ENCODE measurements around the gene PEBP1.
A peak's percentile ranks its signal among the peaks of the same experiment; 100 is the strongest.
"Not testable (repeated sequence)": the region's sequence is repeated elsewhere in the genome, so short reads cannot be mapped to it uniquely, and the experiment has no call there.

Gene PEBP1

GRCh38 chr12:118107011-118107410 lies 28.9 kb upstream of the PEBP1 start:
- Histone ChIP-seq H3K27ac (ENCODE audit: low read depth, low read length) (no peak overlapping the region), H3K4me1 (ENCODE audit: control insufficient read depth, insufficient read depth, low read length, unreplicated experiment) (peaks cover 6% of the 10 kb centered on the region), H2AFZ (ENCODE audit: low read length, unreplicated experiment) (no peak overlapping the region), H3K79me2 (ENCODE audit: control insufficient read depth, insufficient read depth, low read length, unreplicated experiment) (no peaks in the 10 kb centered on the region), H3K36me3 (ENCODE audit: insufficient read depth, low read length) (no peaks in the 10 kb centered on the region), H3K27me3 (ENCODE audit: insufficient read depth, low read length) (no peaks in the 10 kb centered on the region), H3K4me3 (ENCODE audit: low read depth, low read length) (no peak overlapping the region)

GRCh38 chr12:118107694-118108093 lies 28.2 kb upstream of the PEBP1 start:
- Histone ChIP-seq H2AFZ (ENCODE audit: low read length, unreplicated experiment) (no peak overlapping the region), H3K4me1 (ENCODE audit: control insufficient read depth, insufficient read depth, low read length, unreplicated experiment) (no peaks in the 10 kb centered on the region), H3K36me3 (ENCODE audit: insufficient read depth, low read length) (no peaks in the 10 kb centered on the region), H3K27me3 (ENCODE audit: insufficient read depth, low read length) (no peaks in the 10 kb centered on the region), H3K4me3 (ENCODE audit: low read depth, low read length) (no peak overlapping the region), H3K79me2 (ENCODE audit: control insufficient read depth, insufficient read depth, low read length, unreplicated experiment) (no peaks in the 10 kb centered on the region), H3K27ac (ENCODE audit: low read depth, low read length) (no peak overlapping the region)

GRCh38 chr12:118109088-118109487 lies 26.8 kb upstream of the PEBP1 start:
- no peak overlapping the region for H3K27ac ChIP-seq (ENCODE audit: low read depth, low read length)
- no peaks in the 10 kb centered on the region for H3K79me2 ChIP-seq (ENCODE audit: control insufficient read depth, insufficient read depth, low read length, unreplicated experiment)
- no peak overlapping the region for H2AFZ ChIP-seq (ENCODE audit: low read length, unreplicated experiment)
- no peaks in the 10 kb centered on the region for H3K27me3 ChIP-seq (ENCODE audit: insufficient read depth, low read length)
- no peaks in the 10 kb centered on the region for H3K36me3 ChIP-seq (ENCODE audit: insufficient read depth, low read length)
- H3K4me1 ChIP-seq (ENCODE audit: control insufficient read depth, insufficient read depth, low read length, unreplicated experiment), result no peaks in the 10 kb centered on the region
- no peak overlapping the region for H3K4me3 ChIP-seq (ENCODE audit: low read depth, low read length)

- Histone ChIP-seq H3K79me2 (ENCODE audit: control insufficient read depth, insufficient read depth, low read length, unreplicated experiment) (no peaks in the 10 kb centered on the region), H3K36me3 (ENCODE audit: insufficient read depth, low read length) (no peaks in the 10 kb centered on the region), H3K4me3 (ENCODE audit: low read depth, low read length) (no peak overlapping the region), H3K4me1 (ENCODE audit: control insufficient read depth, insufficient read depth, low read length, unreplicated experiment) (peaks cover 9% of the 10 kb centered on the region), H3K27me3 (ENCODE audit: insufficient read depth, low read length) (no peaks in the 10 kb centered on the region), H3K27ac (ENCODE audit: low read depth, low read length) (no peak overlapping the region), H2AFZ (ENCODE audit: low read length, unreplicated experiment) (no peak overlapping the region)
Observed at GRCh38 chr12:118119449-118119879, 16.5 kb upstream of the PEBP1 start.

- Histone ChIP-seq H2AFZ (ENCODE audit: low read length, unreplicated experiment) (peak overlapping the region; percentile 59), H3K27ac (ENCODE audit: low read depth, low read length) (peak overlapping the region; percentile 69; the same call in 1 of the 2 replicates), H3K79me2 (ENCODE audit: control insufficient read depth, insufficient read depth, low read length, unreplicated experiment) (no peaks in the 10 kb centered on the region)
Observed at GRCh38 chr12:118120579-118121363, 15.2 kb upstream of the PEBP1 start.

GRCh38 chr12:118122264-118122663 lies 13.7 kb upstream of the PEBP1 start:
- no peak overlapping the region for H3K4me3 ChIP-seq (ENCODE audit: low read depth, low read length)
- H3K79me2 ChIP-seq (ENCODE audit: control insufficient read depth, insufficient read depth, low read length, unreplicated experiment), result peaks cover 2% of the 10 kb centered on the region
- H3K27ac ChIP-seq (ENCODE audit: low read depth, low read length), result no peak overlapping the region
- peaks cover 5% of the 10 kb centered on the region for H3K4me1 ChIP-seq (ENCODE audit: control insufficient read depth, insufficient read depth, low read length, unreplicated experiment)
- no peaks in the 10 kb centered on the region for H3K36me3 ChIP-seq (ENCODE audit: insufficient read depth, low read length)
- H2AFZ ChIP-seq (ENCODE audit: low read length, unreplicated experiment), result no peak overlapping the region
- H3K27me3 ChIP-seq (ENCODE audit: insufficient read depth, low read length), result no peaks in the 10 kb centered on the region

More at GRCh38 chr12:118120579-118121363, 15.2 kb upstream of the PEBP1 start:
- no peaks in the 10 kb centered on the region for H3K27me3 ChIP-seq (ENCODE audit: insufficient read depth, low read length)
- H3K4me1 ChIP-seq (ENCODE audit: control insufficient read depth, insufficient read depth, low read length, unreplicated experiment), result peaks cover 9% of the 10 kb centered on the region
- no peak overlapping the region for H3K4me3 ChIP-seq (ENCODE audit: low read depth, low read length)
- H3K36me3 ChIP-seq (ENCODE audit: insufficient read depth, low read length), result no peaks in the 10 kb centered on the region

GRCh38 chr12:118124333-118124874 lies 11.5 kb upstream of the PEBP1 start:
- no peaks in the 10 kb centered on the region for H3K27me3 ChIP-seq (ENCODE audit: insufficient read depth, low read length)
- H2AFZ ChIP-seq (ENCODE audit: low read length, unreplicated experiment), result no peak overlapping the region
- no peak overlapping the region for H3K4me3 ChIP-seq (ENCODE audit: low read depth, low read length)
- no peaks in the 10 kb centered on the region for H3K36me3 ChIP-seq (ENCODE audit: insufficient read depth, low read length)
- H3K4me1 ChIP-seq (ENCODE audit: control insufficient read depth, insufficient read depth, low read length, unreplicated experiment), result peaks cover 5% of the 10 kb centered on the region
- no peak overlapping the region for H3K27ac ChIP-seq (ENCODE audit: low read depth, low read length)
- peaks cover 3% of the 10 kb centered on the region for H3K79me2 ChIP-seq (ENCODE audit: control insufficient read depth, insufficient read depth, low read length, unreplicated experiment)

GRCh38 chr12:118125743-118126118 lies 10.2 kb upstream of the PEBP1 start:
- Histone ChIP-seq H3K4me3 (ENCODE audit: low read depth, low read length) (no peak overlapping the region), H3K79me2 (ENCODE audit: control insufficient read depth, insufficient read depth, low read length, unreplicated experiment) (peaks cover 3% of the 10 kb centered on the region), H3K36me3 (ENCODE audit: insufficient read depth, low read length) (no peaks in the 10 kb centered on the region), H2AFZ (ENCODE audit: low read length, unreplicated experiment) (no peak overlapping the region), H3K27me3 (ENCODE audit: insufficient read depth, low read length) (no peaks in the 10 kb centered on the region), H3K27ac (ENCODE audit: low read depth, low read length) (no peak overlapping the region), H3K4me1 (ENCODE audit: control insufficient read depth, insufficient read depth, low read length, unreplicated experiment) (peaks cover under 1% of the 10 kb centered on the region)

- H3K27ac ChIP-seq (ENCODE audit: low read depth, low read length), result no peak overlapping the region
- no peaks in the 10 kb centered on the region for H3K4me1 ChIP-seq (ENCODE audit: control insufficient read depth, insufficient read depth, low read length, unreplicated experiment)
- H3K36me3 ChIP-seq (ENCODE audit: insufficient read depth, low read length), result no peaks in the 10 kb centered on the region
- H3K27me3 ChIP-seq (ENCODE audit: insufficient read depth, low read length), result no peaks in the 10 kb centered on the region
- H3K79me2 ChIP-seq (ENCODE audit: control insufficient read depth, insufficient read depth, low read length, unreplicated experiment), result peaks cover 3% of the 10 kb centered on the region
- H3K4me3 ChIP-seq (ENCODE audit: low read depth, low read length), result no peak overlapping the region
- no peak overlapping the region for H2AFZ ChIP-seq (ENCODE audit: low read length, unreplicated experiment)
Observed at GRCh38 chr12:118126119-118126757, 9.7 kb upstream of the PEBP1 start.

GRCh38 chr12:118127867-118128266 lies 8.1 kb upstream of the PEBP1 start:
- Histone ChIP-seq H3K4me3 (ENCODE audit: low read depth, low read length) (no peak overlapping the region), H3K36me3 (ENCODE audit: insufficient read depth, low read length) (no peaks in the 10 kb centered on the region), H2AFZ (ENCODE audit: low read length, unreplicated experiment) (no peak overlapping the region), H3K79me2 (ENCODE audit: control insufficient read depth, insufficient read depth, low read length, unreplicated experiment) (peaks cover 3% of the 10 kb centered on the region), H3K4me1 (ENCODE audit: control insufficient read depth, insufficient read depth, low read length, unreplicated experiment) (peaks cover 4% of the 10 kb centered on the region), H3K27me3 (ENCODE audit: insufficient read depth, low read length) (no peaks in the 10 kb centered on the region), H3K27ac (ENCODE audit: low read depth, low read length) (no peak overlapping the region)

- H3K27me3 ChIP-seq (ENCODE audit: insufficient read depth, low read length); H3K4me1 ChIP-seq (ENCODE audit: control insufficient read depth, insufficient read depth, low read length, unreplicated experiment); H3K79me2 ChIP-seq (ENCODE audit: control insufficient read depth, insufficient read depth, low read length, unreplicated experiment); H3K4me3 ChIP-seq (ENCODE audit: low read depth, low read length); H3K27ac ChIP-seq (ENCODE audit: low read depth, low read length); H2AFZ ChIP-seq (ENCODE audit: low read length, unreplicated experiment); H3K36me3 ChIP-seq (ENCODE audit: insufficient read depth, low read length): not testable (repeated sequence)
Observed at GRCh38 chr12:118129436-118129835, 6.5 kb upstream of the PEBP1 start.

All from ACC112 (cell line).